ENCODE results near the gene ABCA4. TPM values are rescaled to one million over a fixed set of nuclear protein-coding genes. Genes with fewer than 3 reads are reported as not detected.
A peak's percentile ranks its signal among the peaks of the same experiment; 100 is the strongest.

The ABCA4 gene
- total and polyA plus RNA-seq, 2 of the 8 experiments (the other 6 are each of a cell fraction or from before 2014, with no cell fraction given): 0.06 TPM; not detected in 1

- TF ChIP-seq SAP30 (IDR thresholded peaks at IDR 0.05; ENCODE audit: insufficient read depth, insufficient replicate concordance, low read length) (no peak), EZH2 (IDR thresholded peaks at IDR 0.05; ENCODE audit: low read depth, low read length, severe bottlenecking) (no peak), ZNF274 (IDR thresholded peaks at IDR 0.05; ENCODE audit: borderline replicate concordance, extremely low read depth, low read length) (no peak), HDAC6 (IDR thresholded peaks at IDR 0.05; ENCODE audit: low read depth, low read length) (no peak), ASH2L (IDR thresholded peaks at IDR 0.05; ENCODE audit: low read length) (no peak), ATF2 (IDR thresholded peaks at IDR 0.05; ENCODE audit: low read length) (no peak), MAX (IDR thresholded peaks at IDR 0.05) (no peak), TAF7 (optimal IDR thresholded peaks at IDR 0.05; ENCODE audit: borderline replicate concordance, low read depth, low read length) (no peak)
- POLR2A ChIA-PET (ENCODE audit: partially characterized antibody): no interaction called here
- H4K5ac ChIP-seq (ENCODE audit: insufficient read length, low read depth, low read length): no peak overlapping the region
Observed at GRCh38 chr1:94110946-94111740, 9.8 kb downstream of the ABCA4 start.

More at GRCh38 chr1:94110946-94111740, 9.8 kb downstream of the ABCA4 start:
- no peaks in the 10 kb centered on the region for H4K20me1 ChIP-seq (replicated peaks in 1 of 2; ENCODE audit: control insufficient read depth in 1 of 2, insufficient read depth in 2 of 2, low read length in 2 of 2)
- H3K9ac ChIP-seq (replicated peaks in 1 of 4; ENCODE audit: extremely low read depth in 1 of 4, low read depth in 3 of 4, low read length in 3 of 4): no peak overlapping the region
- DNase-seq (ENCODE audit: low read depth in 1 of 2, low spot score in 2 of 2): no peak
- FAIRE-seq: no peak
- no peak overlapping the region for H3K23ac ChIP-seq (ENCODE audit: insufficient read length)
- H2BK15ac ChIP-seq (ENCODE audit: low read length): peak overlapping the region; percentile 32; the same call in 1 of the 2 replicates
- H2AFZ ChIP-seq (ENCODE audit: low read length): no peak overlapping the region
- H3K4ac ChIP-seq (replicated peaks; ENCODE audit: insufficient read length, low read depth, low read length): no peak overlapping the region
- H2BK20ac ChIP-seq (ENCODE audit: low read length): peak overlapping the region; percentile 62
- no peaks in the 10 kb centered on the region for H3K23me2 ChIP-seq (ENCODE audit: low read depth, low read length)
- H3K14ac ChIP-seq (ENCODE audit: insufficient read length): no peak overlapping the region
- H4K91ac ChIP-seq (replicated peaks; ENCODE audit: insufficient read length, low read length): no peak overlapping the region
- H4K8ac ChIP-seq (ENCODE audit: extremely low read depth, insufficient read depth, low read length): no peak overlapping the region
- 87% methylated on average over 10 of the region's 10 CpGs; no CpG with 5 or more reads in 1 of the 2 experiments for WGBS, 2 experiments (ENCODE audit: extremely low coverage in 1 of 2, insufficient coverage in 1 of 2, insufficient read length in 1 of 2, insufficient replicate concordance in 2 of 2, low coverage in 1 of 2, low lambda C conversion rate in 2 of 2, missing lambda C conversion rate in 1 of 2)
- no peak overlapping the region for H3K18ac ChIP-seq (ENCODE audit: extremely low read depth, low read length)
- peaks cover 10 to 29% (median 21%) of the 10 kb centered on the region in 4 experiments for H3K27me3 ChIP-seq (replicated peaks in 1 of 4; ENCODE audit: control insufficient read depth in 3 of 4, extremely low read depth in 1 of 4, insufficient read depth in 3 of 4, low read length in 3 of 4)
- H2AK5ac ChIP-seq (ENCODE audit: low read depth, low read length): no peak overlapping the region
- H3K4me2 ChIP-seq (ENCODE audit: insufficient read depth in 1 of 2, low read depth in 2 of 2, low read length in 2 of 2): no peak overlapping the region
- H2BK5ac ChIP-seq (ENCODE audit: low read depth, low read length): no peak overlapping the region; the same call in 1 of the 2 replicates
- no peaks in the 10 kb centered on the region for H3K9me3 ChIP-seq (ENCODE audit: insufficient read depth in 2 of 2, low read depth in 1 of 2, low read length in 1 of 2)
- CTCF ChIA-PET (ENCODE audit: partially characterized antibody): interaction anchor here (0.6 to 1.9 kb wide), 5 partner anchors 9 to 85 kb away, joined by 3 to 12 read pairs (median 4); no protein-coding TSS in a partner anchor
- no peaks in the 10 kb centered on the region for H3K36me3 ChIP-seq (ENCODE audit: control insufficient read depth in 2 of 4, insufficient read depth in 4 of 4, low read length in 3 of 4)
- peaks cover 0 to 8% (median 7%) of the 10 kb centered on the region in 4 experiments; a peak in 6 of 7 replicates for H3K4me1 ChIP-seq (replicated peaks in 1 of 4; ENCODE audit: control insufficient read depth in 3 of 4, insufficient read depth in 4 of 4, low read length in 3 of 4)
- no peak overlapping the region for H2BK12ac ChIP-seq (ENCODE audit: low read depth, low read length)
- no peak overlapping the region for H3K56ac ChIP-seq (replicated peaks; ENCODE audit: insufficient read length, low read depth, low read length)
- no peak overlapping the region for H3K27ac ChIP-seq (ENCODE audit: low read depth, low read length)
- no peak overlapping the region for H3K4me3 ChIP-seq (ENCODE audit: extremely low read depth in 1 of 4, insufficient read depth in 2 of 4, low read depth in 3 of 4, low read length in 4 of 4)
- no peaks in the 10 kb centered on the region for H3K79me1 ChIP-seq (ENCODE audit: low read depth, low read length)
- H3K79me2 ChIP-seq (ENCODE audit: control insufficient read depth in 1 of 2, insufficient read depth in 2 of 2, low read length in 2 of 2): no peaks in the 10 kb centered on the region
- H2BK120ac ChIP-seq (replicated peaks; ENCODE audit: low read depth, low read length): no peak overlapping the region
